Activated CD8-positive, alpha-beta T cell treated with anti-CD3 and anti-CD28 coated beads for 36 hours (primary cell): ENCODE results near the gene KDM1B. TPM values are rescaled to one million over a fixed set of nuclear protein-coding genes. Genes with fewer than 3 reads are reported as not detected.
"Not testable (repeated sequence)": the region's sequence is repeated elsewhere in the genome, so short reads cannot be mapped to it uniquely, and the experiment has no call there.

Experiments
- ATAC-seq: fragments of 200-7000 bp; cut with Tn5 transposase; one replicate; pipeline ENCODE4 v1.10.0; 2021; ENCODE audit warnings: mild to moderate bottlenecking, moderate library complexity
- CTCF ChIA-PET: fragments of 350-600 bp; sonication (Branson Sonifier 250); formaldehyde crosslinking; loops from one replicate; lab custom pipeline; 2021; ENCODE audit warnings: antibody characterized with exemption; lab: Charles Lee
- POLR2A ChIA-PET: fragments of 350-600 bp; sonication (Branson Sonifier 250); formaldehyde crosslinking; loops from one replicate; lab custom pipeline; 2021; ENCODE audit warnings: antibody characterized with exemption; lab: Charles Lee
- DNase-seq: peaks from one replicate; pipeline ENCODE4 v3.0.0-alpha.2; 2020
- H3K27ac Mint-ChIP-seq: one replicate; pipeline ENCODE4 v1.8.0; 2021; ENCODE audit warnings: mild to moderate bottlenecking, mixed read lengths
- H3K27me3 Mint-ChIP-seq: one replicate; pipeline ENCODE4 v1.8.0; 2021; ENCODE audit warnings: mixed read lengths
- H3K36me3 Mint-ChIP-seq: one replicate; pipeline ENCODE4 v1.8.0; 2021; ENCODE audit warnings: low read depth, mixed read lengths
- H3K4me1 Mint-ChIP-seq: one replicate; pipeline ENCODE4 v1.8.0; 2021; ENCODE audit warnings: low read depth, mixed read lengths
- H3K4me3 Mint-ChIP-seq: one replicate; pipeline ENCODE4 v1.8.0; 2021; ENCODE audit warnings: mild to moderate bottlenecking, moderate library complexity, mixed read lengths
- H3K9me3 Mint-ChIP-seq: one replicate; pipeline ENCODE4 v1.8.0; 2021; ENCODE audit warnings: mixed read lengths
- CTCF ChIP-seq: fragments of 200-600 bp; IDR thresholded peaks from one replicate; pipeline ENCODE4 v1.8.0; 2022; ENCODE audit warnings: antibody characterized with exemption, mild to moderate bottlenecking
- intact Hi-C: fragments of 100-400 bp; cut with micrococcal nuclease; formaldehyde crosslinking; loops from one replicate; pipeline ENCODE4 v1.10.0; 2022
- total RNA-seq, 2 experiments: library from RNA; stranded (reverse); gene quantifications; one replicate each; pipeline ENCODE4 v1.2.3, GENCODE V29; 2021

KDM1B gene
- total RNA-seq, 2 experiments from 2014 or later: 10.9 to 12.2 TPM

DNA sequence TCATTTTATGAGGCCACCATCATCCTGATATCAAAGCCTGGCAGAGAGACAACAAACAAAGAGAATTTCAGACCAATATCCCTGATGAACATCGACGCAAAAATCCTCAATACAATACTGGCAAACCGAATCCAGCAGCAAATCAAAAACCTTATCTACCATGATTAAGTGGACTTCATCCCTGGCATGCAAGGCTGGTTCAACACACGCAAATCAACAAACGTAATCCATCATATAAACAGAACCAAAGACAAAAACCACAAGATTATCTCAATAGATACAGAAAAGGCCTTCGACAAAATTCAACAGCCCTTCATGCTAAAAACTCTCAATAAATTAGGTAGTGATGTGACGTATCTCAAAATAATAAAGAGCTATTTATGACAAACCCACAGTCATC is 76.6 kb downstream of the KDM1B start:
- H3K4me1 Mint-ChIP-seq, POLR2A ChIA-PET, ATAC-seq, intact Hi-C loops, H3K27ac Mint-ChIP-seq, H3K27me3 Mint-ChIP-seq, DNase-seq, H3K4me3 Mint-ChIP-seq: not testable (repeated sequence)
- Mint-ChIP-seq H3K9me3 (peaks cover 33% of the 10 kb centered on the region), H3K36me3 (peaks cover 96% of the 10 kb centered on the region)
- CTCF ChIA-PET: interaction anchor here (1.1 kb wide), 1 partner anchor 34 kb away, joined by 3 read pairs; no protein-coding TSS in a partner anchor

GRCh38 chr6:18233770-18234169 is 78.5 kb downstream of the KDM1B start:
- H3K27ac Mint-ChIP-seq, H3K27me3 Mint-ChIP-seq, H3K4me1 Mint-ChIP-seq, ATAC-seq, DNase-seq, H3K4me3 Mint-ChIP-seq, POLR2A ChIA-PET, intact Hi-C loops, CTCF ChIA-PET: not testable (repeated sequence)
- Mint-ChIP-seq H3K9me3 (peaks cover 33% of the 10 kb centered on the region), H3K36me3 (peaks cover 94% of the 10 kb centered on the region)

DNA sequence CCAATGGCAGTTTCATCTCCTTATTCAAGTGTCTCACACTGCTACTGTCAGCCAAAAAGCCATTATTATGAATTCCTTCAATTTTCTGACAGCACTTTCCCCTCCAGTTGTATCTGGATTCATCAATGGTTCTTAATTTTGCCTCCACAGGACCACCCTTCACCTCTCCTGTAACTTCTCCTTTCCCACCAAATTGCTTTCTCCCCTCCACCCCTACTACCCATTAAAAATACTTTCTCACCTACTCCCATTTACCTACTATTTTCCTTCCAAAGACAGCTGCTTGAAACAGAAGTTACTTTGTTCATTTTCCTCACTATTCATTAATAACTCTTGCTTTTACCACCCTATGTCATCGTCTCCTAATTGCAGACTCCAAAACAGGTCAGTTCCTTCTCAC is 79.3 kb downstream of the KDM1B start:
- DNase-seq (no peak), ATAC-seq (no peak)
- Mint-ChIP-seq H3K4me1 (peaks cover 2% of the 10 kb centered on the region), H3K27me3 (no peaks in the 10 kb centered on the region), H3K36me3 (peaks cover 90% of the 10 kb centered on the region), H3K9me3 (peaks cover 32% of the 10 kb centered on the region), H3K4me3 (no peak overlapping the region), H3K27ac (no peak overlapping the region)
- ChIA-PET CTCF (no interaction called here), POLR2A (interaction anchor here (1.2 kb wide), 1 partner anchor 12 kb away, joined by 3 read pairs; no protein-coding TSS in a partner anchor)
- no peak for TF ChIP-seq CTCF
- intact Hi-C loops: no loop called here

DNA sequence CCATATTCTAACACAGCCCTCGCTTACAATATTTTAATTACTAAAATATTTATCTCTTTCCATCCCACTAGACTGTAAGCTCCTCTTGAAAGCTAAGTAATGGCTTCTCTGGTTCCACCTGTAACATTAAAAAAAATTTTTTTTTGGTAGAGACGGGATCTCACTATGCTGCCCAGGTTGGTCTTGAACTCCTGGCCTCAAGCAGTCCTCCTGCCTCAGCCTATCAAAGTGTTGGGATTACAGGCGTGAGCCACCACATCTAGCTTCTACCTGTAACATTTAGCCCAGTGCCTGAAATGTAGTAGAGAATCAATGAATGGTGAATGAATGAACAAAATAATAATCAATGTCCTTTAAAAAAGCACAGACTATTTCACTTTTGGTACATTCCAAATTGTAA is 80.3 kb downstream of the KDM1B start:
- Mint-ChIP-seq H3K27me3 (no peaks in the 10 kb centered on the region), H3K4me3 (no peak overlapping the region), H3K27ac (no peak overlapping the region), H3K36me3 (peaks cover 82% of the 10 kb centered on the region), H3K9me3 (peaks cover 29% of the 10 kb centered on the region), H3K4me1 (peaks cover 2% of the 10 kb centered on the region)
- POLR2A ChIA-PET: interaction anchor here (1.2 kb wide), 1 partner anchor 11 kb away, joined by 3 read pairs; no protein-coding TSS in a partner anchor
- no peak for TF ChIP-seq CTCF
- no peak for ATAC-seq
- CTCF ChIA-PET: no interaction called here
- no peak for DNase-seq
- intact Hi-C loops: no loop called here

GRCh38 chr6:18237167-18237566 is 81.9 kb downstream of the KDM1B start:
- ChIA-PET POLR2A (no interaction called here), CTCF (no interaction called here)
- DNase-seq (no peak), ATAC-seq (no peak)
- no peak for TF ChIP-seq CTCF
- no peaks in the 10 kb centered on the region for H3K27me3 Mint-ChIP-seq
- intact Hi-C loops: no loop called here
- H3K9me3 Mint-ChIP-seq: peaks cover 16% of the 10 kb centered on the region
- peaks cover 14% of the 10 kb centered on the region for H3K4me1 Mint-ChIP-seq
- H3K27ac Mint-ChIP-seq: no peak overlapping the region
- H3K4me3 Mint-ChIP-seq: no peak overlapping the region
- peaks cover 77% of the 10 kb centered on the region for H3K36me3 Mint-ChIP-seq

- DNase-seq (no peak), ATAC-seq (no peak)
- ChIA-PET POLR2A (no interaction called here), CTCF (no interaction called here)
- Mint-ChIP-seq H3K27ac (no peak overlapping the region), H3K4me3 (no peak overlapping the region), H3K27me3 (no peaks in the 10 kb centered on the region), H3K36me3 (peaks cover 79% of the 10 kb centered on the region), H3K4me1 (peaks cover 40% of the 10 kb centered on the region), H3K9me3 (no peaks in the 10 kb centered on the region)
- TF ChIP-seq CTCF: no peak
- intact Hi-C loops: no loop called here
These were observed 85.0 kb downstream of the KDM1B start for GRCh38 chr6:18240230-18240629.
